Retinal pigment epithelial cell (primary cell): Measurements from ENCODE around the gene ADAMTS10.
"Not testable (repeated sequence)": the region's sequence is repeated elsewhere in the genome, so short reads cannot be mapped to it uniquely, and the experiment has no call there.

Source experiments
- DNase-seq: peaks from one replicate; pipeline ENCODE4 v3.0.0-alpha.2; 2010; ENCODE audit warnings: low read depth
- H3K4me3 ChIP-seq: 2 replicates; pipeline ENCODE4 v1.5.1; 2011; ENCODE audit warnings: mild to moderate bottlenecking, low read length, control low read depth, moderate library complexity
- TF ChIP-seq, protein P1 (sequence below): conservative IDR thresholded peaks from 2 replicates; pipeline ENCODE4 v1.5.1; 2011; ENCODE audit warnings: low read depth, low read length, control low read depth, inconsistent platforms

Gene ADAMTS10

DNA sequence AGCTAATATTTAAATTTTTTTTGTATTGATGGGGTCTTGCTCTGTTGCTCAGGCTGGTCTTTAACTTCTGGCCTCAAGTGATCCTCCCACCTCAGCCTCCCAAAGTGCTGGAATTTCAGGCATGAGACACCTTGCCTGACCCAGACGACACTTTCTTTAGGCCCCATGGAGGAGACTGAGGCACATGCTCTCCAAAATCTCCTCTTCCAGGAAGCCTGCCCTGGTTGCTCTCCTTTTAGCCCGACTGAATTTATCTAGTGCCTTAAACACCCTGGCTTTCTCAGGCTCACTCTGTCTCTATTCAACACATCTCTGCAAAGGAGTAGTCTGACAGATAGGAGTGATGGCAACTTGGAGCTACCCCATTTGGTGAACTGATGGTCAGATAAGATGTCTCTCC lies 52.2 kb downstream of the ADAMTS10 start:
- DNase-seq = no peak
- H3K4me3 ChIP-seq = no peak overlapping the region
- TF ChIP-seq, protein P1, sequence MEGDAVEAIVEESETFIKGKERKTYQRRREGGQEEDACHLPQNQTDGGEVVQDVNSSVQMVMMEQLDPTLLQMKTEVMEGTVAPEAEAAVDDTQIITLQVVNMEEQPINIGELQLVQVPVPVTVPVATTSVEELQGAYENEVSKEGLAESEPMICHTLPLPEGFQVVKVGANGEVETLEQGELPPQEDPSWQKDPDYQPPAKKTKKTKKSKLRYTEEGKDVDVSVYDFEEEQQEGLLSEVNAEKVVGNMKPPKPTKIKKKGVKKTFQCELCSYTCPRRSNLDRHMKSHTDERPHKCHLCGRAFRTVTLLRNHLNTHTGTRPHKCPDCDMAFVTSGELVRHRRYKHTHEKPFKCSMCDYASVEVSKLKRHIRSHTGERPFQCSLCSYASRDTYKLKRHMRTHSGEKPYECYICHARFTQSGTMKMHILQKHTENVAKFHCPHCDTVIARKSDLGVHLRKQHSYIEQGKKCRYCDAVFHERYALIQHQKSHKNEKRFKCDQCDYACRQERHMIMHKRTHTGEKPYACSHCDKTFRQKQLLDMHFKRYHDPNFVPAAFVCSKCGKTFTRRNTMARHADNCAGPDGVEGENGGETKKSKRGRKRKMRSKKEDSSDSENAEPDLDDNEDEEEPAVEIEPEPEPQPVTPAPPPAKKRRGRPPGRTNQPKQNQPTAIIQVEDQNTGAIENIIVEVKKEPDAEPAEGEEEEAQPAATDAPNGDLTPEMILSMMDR = no peak

DNA sequence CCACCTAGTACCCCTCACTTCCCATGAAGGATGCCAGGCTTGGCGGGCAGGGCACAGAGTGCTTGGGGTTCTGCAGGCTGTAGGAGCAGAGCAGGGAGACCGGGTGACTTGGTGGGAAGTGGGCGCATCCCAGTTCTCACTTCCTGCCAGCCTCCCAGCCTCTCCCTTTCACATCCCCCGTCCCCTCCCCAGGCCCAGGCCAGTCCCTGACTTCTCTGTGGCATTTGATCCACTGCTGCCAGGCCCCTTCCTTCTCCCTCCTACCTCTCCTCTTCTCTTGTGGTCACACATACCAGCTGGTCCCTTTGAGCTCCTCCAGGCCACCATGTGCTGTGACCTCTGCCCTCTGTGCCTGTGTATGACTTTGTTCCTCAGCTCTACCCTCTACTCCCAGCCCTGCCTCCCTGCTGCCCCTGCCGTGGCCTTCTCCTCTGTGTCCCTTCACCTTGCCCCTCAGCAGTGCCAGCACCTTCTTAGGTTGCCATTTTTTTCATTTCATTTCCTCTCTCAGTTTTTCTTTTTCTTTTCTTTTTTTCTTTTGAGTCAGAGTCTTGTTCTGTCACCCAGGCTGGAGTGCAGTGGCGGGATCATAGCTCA lies 52.8 kb downstream of the ADAMTS10 start:
- DNase-seq = no peak
- no peak overlapping the region for H3K4me3 ChIP-seq
- TF ChIP-seq, protein P1 = no peak

DNA sequence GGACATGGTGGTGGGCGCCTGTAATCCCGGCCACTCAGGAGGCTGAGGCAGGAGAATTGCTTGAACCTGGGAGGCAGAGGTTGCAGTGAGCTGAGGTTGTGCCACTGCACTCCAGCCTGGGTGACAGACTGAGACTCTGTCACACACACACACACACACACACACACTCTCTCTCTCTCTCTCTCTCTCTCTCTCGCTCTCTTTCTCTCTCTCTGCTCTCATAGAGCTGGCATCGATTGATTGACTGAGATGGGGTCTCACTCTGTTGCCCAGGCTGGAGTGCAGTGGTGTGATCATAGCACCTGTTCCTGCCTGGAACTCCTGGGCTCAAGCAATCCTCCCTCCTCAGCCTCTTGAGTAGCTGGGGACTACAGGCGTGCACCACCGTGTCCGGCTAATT lies 56.8 kb downstream of the ADAMTS10 start:
- DNase-seq, H3K4me3 ChIP-seq: not testable (repeated sequence)

- DNase-seq = no peak
- TF ChIP-seq, protein P1 = no peak
- H3K4me3 ChIP-seq = no peak overlapping the region
Measured at GRCh38 chr19:8552810-8553209, 57.7 kb downstream of the ADAMTS10 start.

DNA sequence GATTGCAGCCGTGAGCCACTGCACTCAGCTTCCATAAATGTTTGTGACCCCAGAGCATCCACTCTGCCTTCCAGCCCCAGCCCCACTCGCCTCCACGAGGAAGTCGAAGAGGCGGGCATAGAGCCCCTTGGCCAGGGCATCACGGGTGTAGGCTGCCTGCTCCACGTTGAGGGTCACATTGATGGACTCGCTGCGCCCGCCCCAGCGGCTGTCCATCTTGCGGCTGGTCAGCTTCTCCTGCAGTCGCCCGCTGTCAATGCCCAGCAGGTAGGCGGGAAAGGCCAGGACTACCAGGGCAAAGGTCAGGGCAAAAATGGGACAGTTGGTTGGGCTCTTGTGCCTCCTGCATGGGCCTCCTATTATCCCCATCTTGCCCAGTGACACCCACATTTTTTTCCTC lies 60.4 kb downstream of the ADAMTS10 start:
- DNase-seq = no peak
- TF ChIP-seq, protein P1 = no peak
- no peak overlapping the region for H3K4me3 ChIP-seq

DNA sequence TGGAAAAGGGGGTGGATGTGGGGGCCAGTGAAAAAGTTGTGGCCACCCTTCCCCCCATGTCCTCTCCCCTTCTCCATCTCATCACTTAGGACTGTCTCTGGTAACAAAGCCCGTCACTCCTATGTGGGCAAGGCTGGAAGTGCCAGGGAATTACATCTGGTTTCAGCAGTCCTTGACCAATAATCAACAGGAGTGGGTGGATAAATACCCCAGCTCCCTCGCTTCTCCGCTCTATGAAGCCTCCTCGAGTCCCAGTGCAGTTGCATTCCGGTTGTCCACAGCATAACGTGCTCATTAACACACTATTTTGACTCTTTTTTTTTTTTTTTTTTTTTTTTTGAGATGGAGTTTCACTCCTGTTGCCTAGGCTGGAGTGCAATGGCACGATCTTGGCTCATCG lies 64.8 kb downstream of the ADAMTS10 start:
- H3K4me3 ChIP-seq = no peak overlapping the region
- TF ChIP-seq, protein P1 = no peak
- DNase-seq = no peak

DNA sequence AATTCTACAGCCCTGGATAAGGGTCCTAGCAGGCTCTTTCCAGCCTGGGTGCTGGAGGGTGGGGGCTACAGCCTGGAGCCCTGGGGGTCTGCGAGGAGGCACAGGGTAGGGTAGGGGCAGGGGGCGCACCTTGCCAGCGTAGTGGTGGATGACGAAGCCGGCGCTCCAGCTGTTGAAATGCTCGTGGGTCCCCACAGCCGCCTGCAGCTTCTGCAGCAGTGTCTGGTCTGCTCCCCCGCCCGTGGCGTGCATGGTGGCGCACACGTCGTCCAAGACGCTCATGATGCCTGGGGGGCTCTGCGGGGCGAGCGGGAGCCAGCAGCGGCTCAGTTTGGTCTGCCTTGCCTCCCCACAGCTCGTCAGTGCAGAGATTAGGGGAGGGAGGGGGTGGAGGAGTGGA lies 66.3 kb downstream of the ADAMTS10 start:
- no peak overlapping the region for H3K4me3 ChIP-seq
- TF ChIP-seq, protein P1 = no peak
- DNase-seq = no peak

DNA sequence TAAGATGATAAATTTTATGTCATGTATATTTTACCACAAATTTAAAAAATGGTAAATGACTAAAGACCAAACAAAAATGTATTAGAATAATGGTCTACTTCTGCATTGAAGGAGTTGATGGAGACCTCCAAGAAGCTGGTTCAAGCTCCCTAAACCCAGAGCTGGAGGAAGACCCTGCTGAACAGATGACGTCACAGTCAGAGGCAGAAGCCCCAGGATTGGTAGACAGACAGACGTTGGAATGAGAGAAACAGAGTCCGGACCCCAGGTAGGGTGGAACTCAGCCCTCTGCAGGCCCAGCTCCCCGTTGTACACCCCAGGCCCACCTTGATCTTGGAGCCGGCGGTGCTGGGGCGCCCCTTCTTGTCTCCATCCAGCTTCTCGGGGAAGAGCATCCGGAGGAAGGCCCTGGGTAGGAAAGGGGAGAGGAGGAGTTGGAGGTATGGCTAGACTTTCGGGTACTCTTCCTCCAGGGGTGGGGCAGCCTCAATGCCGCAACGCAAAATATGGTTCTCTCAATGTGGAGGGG lies 70.8 kb downstream of the ADAMTS10 start:
- no peak for DNase-seq
- TF ChIP-seq, protein P1 = no peak
- H3K4me3 ChIP-seq = no peak overlapping the region
